WTC11 (cell line): ENCODE measurements around the gene TLR10.

Experiments used
- CTCF ChIP-seq: fragments of 200-600 bp; IDR thresholded peaks from 2 replicates; pipeline ENCODE4 v1.8.0; 2022; ENCODE audit warnings: antibody characterized with exemption
- ESRRA ChIP-seq: sonication (generic); formaldehyde crosslinking; IDR thresholded peaks from 2 replicates; pipeline ENCODE4 v1.8.1; 2022; ENCODE audit warnings: mild to moderate bottlenecking, missing genetic modification reagents, borderline replicate concordance
- STAT6 ChIP-seq: sonication (generic); formaldehyde crosslinking; conservative IDR thresholded peaks from 2 replicates; pipeline ENCODE4 v1.8.1; 2023; ENCODE audit warnings: mild to moderate bottlenecking, low read depth, missing genetic modification reagents, moderate library complexity

- TF ChIP-seq CTCF (no peak), ESRRA (CRISPR knock-in tag) (no peak), STAT6 (CRISPR knock-in tag) (no peak)
Measured at GRCh38 chr4:38820329-38821061, 37.7 kb upstream of the TLR10 start.
